B cell (primary cell): ENCODE measurements around the gene POLR1D. TPM values are rescaled to one million over a fixed set of nuclear protein-coding genes. Genes with fewer than 3 reads are reported as not detected.

Source experiments
- ATAC-seq: fragments of 200-7000 bp; cut with Tn5 transposase; one replicate; pipeline ENCODE4 v1.10.0; 2021; ENCODE audit warnings: low read depth, mild to moderate bottlenecking, moderate number of reproducible peaks, moderate library complexity
- CTCF ChIA-PET: fragments of 350-600 bp; sonication (Branson Sonifier 250); formaldehyde crosslinking; loops from one replicate; lab custom pipeline; 2021; ENCODE audit warnings: antibody characterized with exemption, inconsistent platforms; lab: Charles Lee
- POLR2A ChIA-PET: fragments of 350-600 bp; sonication (Branson Sonifier 250); formaldehyde crosslinking; loops from one replicate; lab custom pipeline; 2021; ENCODE audit warnings: antibody characterized with exemption; lab: Charles Lee
- DNase-seq: peaks from one replicate; pipeline ENCODE4 v3.0.0; 2013
- H2AFZ ChIP-seq: 2 replicates; pipeline ENCODE4 v1.6.1; 2012; ENCODE audit warnings: mild to moderate bottlenecking, low read depth, low read length; ENCODE audit not compliant: insufficient read depth, poor library complexity, severe bottlenecking
- H3K27ac ChIP-seq, 2 donors: 1 replicate in 1 of 2; 2 replicates in 1 of 2; pipeline ENCODE4 v1.5.1; 2012 to 2013; ENCODE audit warnings: low read length in 2 of 2, mild to moderate bottlenecking in 2 of 2, moderate library complexity in 1 of 2
- H3K27me3 ChIP-seq, 4 experiments: fragments of 200-600 bp in 1 of 4; sonication (generic) in 1 of 4; replicated peaks in 1 of 4; 1 replicate in 2 of 4; 2 replicates in 2 of 4; pipeline versions ENCODE4 v1.6.1 to v1.7.0; 2013 to 2016; ENCODE audit warnings: low read length in 3 of 4, mild to moderate bottlenecking in 2 of 4, mixed read lengths in 1 of 4, moderate library complexity in 1 of 4; ENCODE audit not compliant: insufficient read depth in 4 of 4, control insufficient read depth in 3 of 4; ENCODE audit errors: control extremely low read depth in 1 of 4
- H3K36me3 ChIP-seq, 2 experiments: replicated peaks in 1 of 2; 1 replicate in 1 of 2; 2 replicates in 1 of 2; pipeline versions ENCODE4 v1.6.1 to v1.7.1; 2013; ENCODE audit warnings: low read length in 1 of 2; ENCODE audit not compliant: insufficient read depth in 2 of 2, control insufficient read depth in 1 of 2; ENCODE audit errors: control extremely low read depth in 1 of 2, extremely low read depth in 1 of 2
- H3K4me1 ChIP-seq, 2 donors: fragments of 200-600 bp in 1 of 2; sonication (generic) in 1 of 2; 1 replicate in 1 of 2; 2 replicates in 1 of 2; pipeline versions ENCODE4 v1.5.1 to v1.6.1; 2013 to 2017; ENCODE audit warnings: low read length in 2 of 2; ENCODE audit not compliant: control insufficient read depth in 2 of 2, insufficient read depth in 2 of 2
- H3K4me2 ChIP-seq: replicated peaks from 2 replicates; pipeline ENCODE3; 2012; ENCODE audit warnings: mild to moderate bottlenecking, low read depth, low read length; ENCODE audit not compliant: poor library complexity, severe bottlenecking
- H3K4me3 ChIP-seq, 5 experiments: fragments of 200-600 bp in 1 of 5; sonication (generic) in 1 of 5; 1 replicate in 3 of 5; 2 replicates in 2 of 5; pipeline versions ENCODE4 v1.5.1 to v1.7.0; 2011 to 2016; ENCODE audit warnings: low read length in 4 of 5, mild to moderate bottlenecking in 4 of 5, low read depth in 2 of 5, control low read depth in 1 of 5, moderate library complexity in 1 of 5; ENCODE audit not compliant: insufficient read depth in 1 of 5; ENCODE audit errors: control extremely low read depth in 1 of 5, extremely low read depth in 1 of 5
- H3K79me2 ChIP-seq: fragments of 200-600 bp; sonication (generic); one replicate; pipeline ENCODE4 v1.6.0; 2016; ENCODE audit warnings: low read length; ENCODE audit not compliant: control insufficient read depth, insufficient read depth
- H3K9ac ChIP-seq: fragments of 200-600 bp; sonication (generic); 2 replicates; pipeline ENCODE4 v1.6.1; 2017; ENCODE audit warnings: mild to moderate bottlenecking, low read length, moderate library complexity
- H3K9me3 ChIP-seq, 3 donors: one replicate each; pipeline versions ENCODE4 v1.6.1 to v1.7.1; 2013; ENCODE audit warnings: low read length in 2 of 3; ENCODE audit not compliant: control insufficient read depth in 2 of 3, insufficient read depth in 1 of 3; ENCODE audit errors: control extremely low read depth in 1 of 3
- H4K20me1 ChIP-seq: 2 replicates; pipeline ENCODE4 v1.6.0; 2012; ENCODE audit warnings: mild to moderate bottlenecking, low read length; ENCODE audit not compliant: insufficient read depth, control insufficient read depth, poor library complexity, severe bottlenecking
- H3K27ac Mint-ChIP-seq: one replicate; pipeline ENCODE4 v1.8.0; 2021; ENCODE audit warnings: mixed read lengths
- H3K27me3 Mint-ChIP-seq: one replicate; pipeline ENCODE4 v1.8.0; 2021; ENCODE audit warnings: mixed read lengths
- H3K4me1 Mint-ChIP-seq: one replicate; pipeline ENCODE4 v1.8.0; 2021; ENCODE audit warnings: mixed read lengths
- H3K4me3 Mint-ChIP-seq: one replicate; pipeline ENCODE4 v1.8.0; 2021; ENCODE audit warnings: mixed read lengths
- H3K9me3 Mint-ChIP-seq: one replicate; pipeline ENCODE4 v1.8.0; 2022; ENCODE audit warnings: mixed read lengths; ENCODE audit not compliant: insufficient read depth
- EZH2 ChIP-seq: IDR thresholded peaks from 2 replicates; pipeline ENCODE4 v1.6.1; 2012; ENCODE audit warnings: borderline replicate concordance, low read depth, mild to moderate bottlenecking, moderate library complexity, low read length; ENCODE audit not compliant: insufficient read depth, poor library complexity, severe bottlenecking
- WGBS: methylation state at CpG from one replicate; pipeline ENCODE4 v1.1.5; 2013; ENCODE audit warnings: missing lambda C conversion rate; ENCODE audit not compliant: insufficient coverage; 5-methylcytosine and 5-hydroxymethylcytosine counted together
- intact Hi-C: fragments of 100-400 bp; cut with micrococcal nuclease; formaldehyde crosslinking; loops from one replicate; pipeline ENCODE4 v1.10.0; 2022
- polyA plus RNA-seq: library from polyadenylated mRNA; depleted of rRNA; stranded (reverse); fragments of >200 nt; gene quantifications from 2 replicates; pipeline ENCODE4 v1.2.3, GENCODE V29; 2012
- total RNA-seq, 2 donors: library from RNA; stranded (reverse); fragments of 120-200 nt in 1 of 2; gene quantifications; 1 replicate in 1 of 2; 2 replicates in 1 of 2; pipeline versions ENCODE4 v1.2.3 to v1.2.4, GENCODE V29; 2013 to 2022
- TF ChIP-seq, protein P1 (sequence below): fragments of 200-600 bp; IDR thresholded peaks from one replicate; pipeline ENCODE4 v1.8.0; 2022; ENCODE audit warnings: antibody characterized with exemption, mild to moderate bottlenecking

The POLR1D gene
- total and polyA plus RNA-seq, 2 donors (not counting 1 experiment from before 2014, with no cell fraction given) = 130 to 144 TPM

DNA sequence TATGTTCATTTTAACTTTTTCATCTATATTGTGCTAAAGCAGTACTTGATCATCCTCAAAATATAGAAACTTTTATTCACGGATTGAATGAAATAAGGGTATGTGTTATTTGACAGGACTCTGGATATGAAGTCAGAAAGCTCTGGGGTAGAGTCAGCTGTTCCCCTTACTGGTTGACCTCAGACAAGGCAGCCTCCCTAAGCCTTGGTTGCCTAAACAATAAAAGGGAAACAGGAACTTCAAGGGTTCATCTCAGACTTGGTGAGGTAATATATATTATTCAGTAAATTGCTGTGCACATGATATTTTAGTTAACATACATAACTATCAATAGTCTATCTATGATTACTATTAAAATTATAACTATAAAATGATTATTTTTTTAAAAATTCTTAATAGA is 13.6 kb downstream of the POLR1D start:
- Mint-ChIP-seq H3K27ac (no peak overlapping the region), H3K27me3 (no peaks in the 10 kb centered on the region), H3K9me3 (no peaks in the 10 kb centered on the region), H3K4me3 (no peak overlapping the region), H3K4me1 (peaks cover 30% of the 10 kb centered on the region)
- no peaks in the 10 kb centered on the region for H3K4me1 ChIP-seq
- H3K27ac ChIP-seq = no peak overlapping the region
- ChIA-PET CTCF (no interaction called here), POLR2A (interaction anchor here (0.6 kb wide), 1 partner anchor 1342 kb away, joined by 4 read pairs; no protein-coding TSS in a partner anchor)
- peaks cover 14 to 21% of the 10 kb centered on the region in 2 experiments for H3K36me3 ChIP-seq
- H4K20me1 ChIP-seq = peaks cover 41% of the 10 kb centered on the region
- WGBS = no CpG with 5 or more reads among the region's 1 CpG
- peaks cover 70% of the 10 kb centered on the region for H3K79me2 ChIP-seq
- no peak overlapping the region for H3K4me3 ChIP-seq
- H3K27me3 ChIP-seq = no peaks in the 10 kb centered on the region
- H2AFZ ChIP-seq = no peak overlapping the region
- ATAC-seq (no peak), DNase-seq (no peak)
- no peak overlapping the region for H3K9ac ChIP-seq
- no peak for TF ChIP-seq EZH2
- TF ChIP-seq, protein P1, sequence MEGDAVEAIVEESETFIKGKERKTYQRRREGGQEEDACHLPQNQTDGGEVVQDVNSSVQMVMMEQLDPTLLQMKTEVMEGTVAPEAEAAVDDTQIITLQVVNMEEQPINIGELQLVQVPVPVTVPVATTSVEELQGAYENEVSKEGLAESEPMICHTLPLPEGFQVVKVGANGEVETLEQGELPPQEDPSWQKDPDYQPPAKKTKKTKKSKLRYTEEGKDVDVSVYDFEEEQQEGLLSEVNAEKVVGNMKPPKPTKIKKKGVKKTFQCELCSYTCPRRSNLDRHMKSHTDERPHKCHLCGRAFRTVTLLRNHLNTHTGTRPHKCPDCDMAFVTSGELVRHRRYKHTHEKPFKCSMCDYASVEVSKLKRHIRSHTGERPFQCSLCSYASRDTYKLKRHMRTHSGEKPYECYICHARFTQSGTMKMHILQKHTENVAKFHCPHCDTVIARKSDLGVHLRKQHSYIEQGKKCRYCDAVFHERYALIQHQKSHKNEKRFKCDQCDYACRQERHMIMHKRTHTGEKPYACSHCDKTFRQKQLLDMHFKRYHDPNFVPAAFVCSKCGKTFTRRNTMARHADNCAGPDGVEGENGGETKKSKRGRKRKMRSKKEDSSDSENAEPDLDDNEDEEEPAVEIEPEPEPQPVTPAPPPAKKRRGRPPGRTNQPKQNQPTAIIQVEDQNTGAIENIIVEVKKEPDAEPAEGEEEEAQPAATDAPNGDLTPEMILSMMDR = no peak
- intact Hi-C loops = no loop called here
- H3K9me3 ChIP-seq = no peaks in the 10 kb centered on the region
- H3K4me2 ChIP-seq = no peak overlapping the region

GRCh38 chr13:27636589-27637288 is 15.0 kb downstream of the POLR1D start:
- Histone ChIP-seq H3K9me3 (no peaks in the 10 kb centered on the region), H2AFZ (no peak overlapping the region), H3K9ac (no peak overlapping the region), H4K20me1 (peaks cover 28% of the 10 kb centered on the region), H3K4me1 (no peaks in the 10 kb centered on the region), H3K4me2 (no peak overlapping the region), H3K79me2 (peaks cover 67% of the 10 kb centered on the region), H3K27me3 (no peaks in the 10 kb centered on the region), H3K27ac (no peak overlapping the region), H3K4me3 (no peak overlapping the region), H3K36me3 (peaks cover 5 to 11% of the 10 kb centered on the region in 2 experiments)
- POLR2A ChIA-PET = interaction anchor here (0.7 kb wide), 1 partner anchor 49 kb away, joined by 4 read pairs; no protein-coding TSS in a partner anchor
- no peak overlapping the region for H3K4me3 Mint-ChIP-seq
- H3K4me1 Mint-ChIP-seq = peaks cover 29% of the 10 kb centered on the region
- no peaks in the 10 kb centered on the region for H3K27me3 Mint-ChIP-seq
- 22% methylated on average over 1 of the region's 6 CpGs for WGBS
- no peak overlapping the region for H3K27ac Mint-ChIP-seq
- CTCF ChIA-PET = no interaction called here
- intact Hi-C loops = no loop called here
- no peaks in the 10 kb centered on the region for H3K9me3 Mint-ChIP-seq
- no peak for ATAC-seq
- TF ChIP-seq EZH2 = no peak
- TF ChIP-seq, protein P1 = no peak
- DNase-seq = no peak
